Smooth muscle cell of the brain vasculature (primary cell): ENCODE data around the gene SLC10A1.

Source experiments
- DNase-seq: peaks from one replicate; pipeline ENCODE4 v3.0.0-alpha.2; 2012; ENCODE audit warnings: low read depth, low spot score

Gene SLC10A1

DNA sequence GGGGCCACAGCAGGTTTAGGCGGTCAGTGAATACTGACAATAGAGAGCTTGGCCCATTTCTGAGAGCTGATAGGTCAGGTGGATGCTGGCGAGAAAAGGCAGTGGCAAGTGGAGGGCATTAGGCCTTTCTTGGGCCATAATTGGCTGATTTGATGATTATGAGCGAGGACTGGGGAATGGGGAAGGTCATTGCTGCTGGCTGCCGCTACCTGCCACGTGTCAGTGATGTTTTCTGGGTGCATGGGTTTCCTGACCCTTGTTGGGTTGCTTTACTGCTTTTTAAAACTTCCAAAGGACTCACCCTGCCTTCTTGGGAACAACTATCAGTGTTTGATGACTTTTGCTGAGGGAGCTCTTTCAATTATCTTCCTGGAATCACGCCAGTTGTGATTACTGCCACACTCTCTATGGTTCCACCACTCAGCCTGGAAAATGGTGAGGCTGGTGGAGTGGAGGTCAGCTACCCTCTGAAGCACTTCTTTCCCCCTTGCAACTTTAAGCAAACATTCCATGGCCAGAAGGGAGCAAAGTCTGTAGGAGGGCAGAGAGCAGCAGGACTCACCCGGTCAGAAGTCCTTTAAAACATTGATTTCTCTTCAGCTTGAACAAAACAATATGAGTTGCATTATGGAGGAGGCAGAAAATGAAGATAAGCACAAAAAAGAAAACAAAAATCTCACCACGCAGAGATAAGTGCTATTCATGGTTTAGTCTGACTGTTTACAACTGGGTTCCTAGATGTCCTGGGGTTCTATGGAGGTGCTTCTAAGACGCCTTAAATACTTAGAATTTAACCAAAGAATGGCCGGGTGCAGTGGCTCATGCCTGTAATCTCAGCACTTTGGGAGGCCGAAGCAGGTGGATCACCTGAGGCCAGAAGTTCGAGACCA lies 12.1 kb upstream of the SLC10A1 start:
- DNase-seq: no peak

DNA sequence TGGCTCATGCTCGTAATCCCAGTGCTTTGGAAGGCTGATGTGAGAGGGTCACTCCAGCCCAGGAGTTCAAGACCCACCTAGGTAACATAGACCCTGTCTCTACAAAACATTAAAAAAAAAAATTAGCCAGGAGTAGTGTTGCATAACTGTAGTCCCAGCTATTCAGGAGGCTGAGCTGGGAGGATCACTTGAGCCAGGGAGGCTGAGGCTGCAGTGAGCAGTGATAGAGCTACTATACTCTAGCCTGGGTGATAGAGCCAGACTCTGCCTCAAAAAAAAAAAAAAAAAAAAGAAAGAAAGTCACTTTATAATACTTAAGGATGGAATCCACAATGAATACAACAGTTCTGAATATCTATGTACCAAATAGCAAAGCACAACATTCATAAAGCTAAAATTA lies 10.2 kb upstream of the SLC10A1 start:
- DNase-seq: no peak

DNA sequence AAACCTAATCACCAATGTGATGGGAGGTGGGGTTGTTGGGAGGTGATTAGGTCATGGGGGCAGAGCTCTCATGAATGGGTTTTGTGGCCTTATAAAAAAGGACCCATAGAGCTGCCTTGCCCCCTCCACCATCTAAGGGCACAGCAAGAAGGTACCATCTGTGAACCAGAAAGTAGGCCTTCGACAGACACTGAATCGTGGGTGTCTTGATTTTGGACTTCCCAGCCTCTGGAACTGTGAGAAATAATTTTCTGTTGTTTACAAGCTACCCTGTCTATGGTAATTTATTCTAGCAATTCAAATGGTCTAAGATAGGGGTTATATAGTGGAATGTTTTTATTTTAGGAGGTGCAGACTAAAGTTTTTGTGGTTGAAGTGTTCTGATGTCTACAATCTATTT lies 7.9 kb upstream of the SLC10A1 start:
- DNase-seq: no peak

DNA sequence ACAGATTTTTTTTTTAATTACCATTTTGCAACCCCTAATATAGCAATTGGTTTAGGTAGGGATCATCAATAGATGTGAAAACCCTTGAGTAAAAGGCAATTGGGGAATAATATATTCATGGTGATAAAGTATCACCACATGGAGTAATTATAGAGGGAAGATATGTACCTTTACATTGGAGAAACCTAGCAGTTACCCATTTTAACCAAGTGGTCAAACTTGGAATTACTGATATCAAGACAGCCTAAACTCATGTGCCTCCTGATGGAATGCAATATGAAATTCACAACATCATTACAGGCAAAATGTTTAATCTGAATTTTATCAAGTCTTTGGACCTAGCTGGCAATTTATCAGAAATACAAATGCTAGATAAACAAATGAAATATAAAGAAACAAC lies 6.7 kb upstream of the SLC10A1 start:
- DNase-seq: no peak

DNA sequence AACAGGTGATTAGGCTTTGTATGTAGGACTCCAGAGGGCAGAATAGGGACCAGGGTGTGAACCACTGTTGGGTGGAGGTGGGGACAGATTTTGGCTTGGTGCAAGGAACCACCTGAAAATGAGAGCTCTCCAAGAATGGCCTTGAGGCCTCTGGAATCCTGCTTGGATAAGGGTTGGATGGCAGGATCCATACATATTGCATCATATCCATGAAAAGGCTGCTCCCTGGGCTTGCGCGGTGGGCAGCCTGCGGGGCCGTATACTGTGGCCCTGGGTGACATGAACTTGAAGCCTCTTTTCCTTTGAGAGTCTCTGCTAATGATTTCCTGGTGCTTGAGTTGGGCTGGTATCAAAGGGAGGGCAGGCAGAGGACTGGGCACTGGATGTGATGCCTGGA lies 1.3 kb upstream of the SLC10A1 start:
- no peak for DNase-seq

DNA sequence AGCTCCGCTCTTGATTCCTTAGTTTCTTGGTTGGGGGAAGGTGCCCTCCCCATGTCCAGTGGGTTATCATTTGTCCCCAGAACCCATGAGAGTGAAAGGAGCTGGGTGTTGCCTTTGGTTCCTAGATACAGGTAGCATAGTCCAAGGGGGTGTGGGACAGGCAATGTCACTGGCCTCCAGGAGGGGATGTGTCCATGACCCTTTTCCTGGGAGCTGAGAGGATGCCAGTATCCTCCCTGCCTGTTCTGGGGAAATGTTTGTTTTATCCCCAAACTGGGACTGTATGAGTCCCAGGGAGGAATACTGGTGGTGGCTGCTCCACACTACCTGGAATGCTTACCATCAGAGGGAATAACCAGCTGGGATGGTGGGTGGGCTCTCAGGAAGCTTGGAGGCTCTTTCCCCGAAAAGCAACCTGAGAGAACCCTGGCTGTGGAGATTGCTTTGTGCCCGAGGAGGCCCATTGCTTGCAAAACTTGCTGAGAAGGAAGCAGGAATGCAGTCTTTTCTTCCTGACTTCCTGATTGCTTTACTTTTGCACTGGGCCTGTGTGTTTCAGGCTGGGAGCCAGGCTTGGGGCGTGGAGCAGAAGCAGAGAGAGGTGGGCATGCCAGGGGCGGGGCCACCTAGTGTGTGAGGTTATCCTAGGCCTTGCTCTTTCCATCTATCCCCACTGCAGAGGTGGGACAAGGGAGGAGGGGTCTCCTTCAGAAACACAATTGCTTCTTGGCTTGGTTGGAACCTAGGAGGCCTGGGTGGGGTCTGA lies 715 bp upstream of the SLC10A1 start:
- no peak for DNase-seq

DNA sequence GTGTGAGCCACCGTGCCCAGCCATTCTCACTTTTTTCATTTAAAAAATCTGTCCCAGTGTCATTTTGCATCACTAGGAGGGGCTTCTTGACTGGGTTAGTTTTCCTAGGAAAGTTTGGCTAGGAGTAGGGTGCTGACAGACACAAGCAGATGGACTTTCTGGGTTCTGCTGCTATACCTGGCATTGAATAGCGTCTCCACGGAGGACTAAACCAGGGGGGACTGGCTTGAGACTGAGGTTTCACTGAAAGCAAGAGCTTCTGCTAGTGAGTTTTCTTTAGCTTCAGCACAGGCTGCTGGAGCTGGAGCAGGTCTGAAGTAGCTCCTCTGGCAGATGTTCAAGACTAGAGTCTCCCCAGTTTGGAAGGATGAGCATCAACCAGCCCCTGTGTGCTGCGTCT lies 1.4 kb downstream of the SLC10A1 start:
- no peak for DNase-seq

DNA sequence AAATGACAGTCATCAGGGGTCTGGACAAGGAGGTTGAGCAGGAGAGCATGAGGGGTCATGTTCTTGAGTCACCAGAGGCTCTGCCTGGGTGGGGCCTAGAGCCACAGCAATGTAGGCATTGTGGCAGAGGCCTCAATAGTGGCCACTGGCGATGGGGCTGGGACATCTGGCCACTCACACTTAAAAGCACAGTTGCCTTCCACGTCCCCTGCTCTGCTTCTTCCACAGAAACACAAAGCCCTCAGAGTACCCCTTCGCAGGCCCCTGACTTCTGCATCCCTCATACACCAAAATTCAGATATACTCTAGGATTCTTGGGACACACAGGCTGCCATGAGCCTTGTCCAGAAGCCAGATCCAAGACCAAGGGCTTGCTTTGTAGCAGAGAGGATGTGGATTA lies 2.2 kb downstream of the SLC10A1 start:
- no peak for DNase-seq

DNA sequence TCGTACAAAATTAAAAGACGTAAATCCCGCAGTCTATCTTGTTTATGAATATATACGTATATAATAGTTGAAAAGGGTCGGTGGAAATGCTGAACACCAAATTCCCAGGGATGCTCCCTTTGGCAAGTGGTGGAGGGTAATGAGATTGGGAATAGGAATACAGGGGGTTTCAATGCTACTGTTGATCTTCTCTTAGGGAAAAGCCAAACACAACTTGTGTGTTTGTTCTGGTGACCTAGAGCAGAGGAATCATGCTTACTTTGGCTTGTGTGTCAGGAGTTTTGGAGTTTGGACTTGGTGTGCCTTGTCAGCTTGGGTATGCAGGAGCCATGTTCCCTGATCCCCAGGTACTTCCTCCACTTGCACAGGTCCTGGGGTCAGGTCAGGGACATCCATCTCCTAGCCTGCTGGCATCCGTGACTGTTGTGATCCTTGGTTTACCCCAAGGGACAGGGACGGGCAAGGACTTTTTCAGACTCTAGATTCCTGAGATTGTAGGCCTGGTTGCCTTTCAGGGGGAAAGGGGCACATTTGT lies 4.1 kb downstream of the SLC10A1 start:
- DNase-seq: no peak

DNA sequence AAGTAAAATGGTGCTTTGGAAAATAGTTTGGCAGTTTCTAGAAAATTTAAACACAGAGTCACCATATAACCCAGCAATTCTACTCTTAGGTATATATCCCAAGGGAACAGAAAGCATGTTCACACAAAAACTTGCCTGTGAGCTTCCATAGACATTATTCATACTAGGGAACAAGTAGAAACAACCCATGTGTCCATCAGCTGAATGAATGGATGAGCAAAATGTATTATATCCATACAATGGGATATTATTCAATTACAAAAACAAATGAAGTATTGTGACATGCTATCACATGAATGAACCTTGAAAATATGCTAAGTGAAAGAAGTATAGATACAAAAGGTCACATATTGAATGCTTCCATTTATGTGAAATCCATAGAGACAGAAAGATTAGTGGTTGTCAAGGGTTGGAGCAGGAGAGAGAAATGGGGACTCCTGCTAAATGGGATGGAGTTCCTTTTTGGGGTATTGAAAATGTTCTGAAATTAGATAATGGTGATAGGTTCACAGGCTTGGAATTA lies 7.9 kb downstream of the SLC10A1 start:
- DNase-seq: no peak

DNA sequence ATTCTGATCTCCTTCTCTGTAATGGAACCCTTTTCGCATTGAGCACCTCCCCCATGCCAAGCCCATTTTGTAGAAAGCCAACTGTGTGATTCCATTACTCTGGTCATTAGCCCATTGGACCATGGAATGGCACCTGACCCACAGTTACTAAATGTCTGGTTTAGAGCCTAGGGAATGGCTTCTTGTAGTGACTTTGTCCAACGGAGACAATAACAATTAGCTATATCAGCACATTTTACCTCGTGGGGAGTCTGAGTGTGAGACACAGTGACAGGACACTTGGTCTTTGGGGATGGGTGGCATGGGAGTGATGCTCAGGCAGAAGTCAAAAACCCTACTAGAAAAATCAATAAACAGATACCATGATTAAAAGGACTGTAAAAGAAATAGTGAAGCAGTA lies 10.4 kb downstream of the SLC10A1 start:
- DNase-seq: no peak

DNA sequence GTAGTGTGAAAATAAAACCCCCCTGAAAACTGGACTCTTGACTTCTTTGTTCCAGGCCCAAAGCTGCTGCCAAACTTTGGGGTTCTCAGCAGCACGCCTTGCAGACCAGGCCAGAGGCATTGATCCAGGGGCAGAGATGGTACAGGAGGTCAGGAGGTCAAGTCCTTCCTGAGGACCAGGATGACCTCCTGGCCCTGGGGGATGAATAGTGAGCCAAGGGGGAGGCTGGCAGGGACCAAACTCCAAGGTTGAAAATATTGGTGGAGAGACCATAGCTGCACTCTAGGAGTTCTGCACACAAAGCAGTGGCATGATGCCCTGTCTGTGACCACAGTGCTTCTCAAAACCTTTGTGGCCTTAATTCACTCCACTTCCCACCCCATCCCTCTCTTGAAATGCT lies 12.1 kb downstream of the SLC10A1 start:
- DNase-seq: no peak

DNA sequence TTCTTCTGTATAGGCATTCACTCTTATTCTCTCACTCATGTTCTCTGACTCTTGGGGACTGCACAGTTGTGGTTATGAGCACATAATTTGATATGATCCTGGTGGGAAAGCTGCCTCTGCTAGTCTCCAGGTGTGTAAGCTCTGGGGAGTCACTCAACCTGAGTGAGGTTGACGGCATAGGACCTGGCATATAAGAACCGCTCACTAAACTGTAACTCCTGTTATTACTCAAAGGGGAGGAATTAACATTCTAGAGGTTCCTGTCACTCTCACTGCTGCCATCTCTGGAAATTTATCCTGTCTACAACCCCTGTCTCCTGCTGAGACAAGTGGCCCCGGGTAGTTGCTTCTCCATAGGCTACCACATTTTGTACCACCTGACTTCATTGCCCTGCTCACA lies 16.1 kb downstream of the SLC10A1 start:
- DNase-seq: no peak

DNA sequence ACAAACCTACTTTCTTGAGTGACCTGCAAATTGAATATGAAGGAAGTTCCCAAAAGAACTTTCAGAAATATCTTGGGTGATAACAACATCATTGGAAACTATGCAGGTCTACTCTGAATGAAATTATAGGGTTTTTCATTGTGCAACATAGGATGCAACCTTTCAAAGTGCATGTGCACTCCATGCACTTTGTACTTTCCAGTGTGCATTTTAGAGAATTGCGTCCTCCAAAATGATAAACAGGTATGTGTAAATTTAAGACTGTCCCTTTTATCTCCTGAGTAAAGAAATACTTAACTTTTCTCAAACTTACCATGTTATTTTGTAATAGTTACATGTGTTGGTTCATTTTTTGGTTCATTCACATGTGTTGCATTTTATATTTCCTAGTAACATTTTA lies 16.9 kb downstream of the SLC10A1 start:
- DNase-seq: no peak

DNA sequence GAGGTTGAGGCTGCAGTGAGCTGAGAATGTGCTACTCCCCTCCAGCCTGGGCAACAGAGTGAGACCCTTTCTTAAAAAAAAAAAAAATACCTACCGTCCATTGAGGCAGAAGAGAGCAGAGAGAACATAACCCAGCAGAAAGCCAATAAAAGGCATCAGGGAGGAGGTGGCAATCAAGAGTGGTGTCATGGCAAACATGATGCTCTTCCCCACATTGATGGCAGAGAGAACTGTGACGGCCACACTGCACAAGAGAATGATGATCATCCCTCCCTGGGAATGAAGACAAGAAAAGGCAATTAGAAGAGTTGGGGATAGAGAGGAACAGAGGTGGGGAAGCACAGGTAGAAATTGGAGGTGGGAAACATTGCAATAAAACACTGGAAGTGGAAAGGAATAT lies 18.0 kb downstream of the SLC10A1 start:
- DNase-seq: no peak

DNA sequence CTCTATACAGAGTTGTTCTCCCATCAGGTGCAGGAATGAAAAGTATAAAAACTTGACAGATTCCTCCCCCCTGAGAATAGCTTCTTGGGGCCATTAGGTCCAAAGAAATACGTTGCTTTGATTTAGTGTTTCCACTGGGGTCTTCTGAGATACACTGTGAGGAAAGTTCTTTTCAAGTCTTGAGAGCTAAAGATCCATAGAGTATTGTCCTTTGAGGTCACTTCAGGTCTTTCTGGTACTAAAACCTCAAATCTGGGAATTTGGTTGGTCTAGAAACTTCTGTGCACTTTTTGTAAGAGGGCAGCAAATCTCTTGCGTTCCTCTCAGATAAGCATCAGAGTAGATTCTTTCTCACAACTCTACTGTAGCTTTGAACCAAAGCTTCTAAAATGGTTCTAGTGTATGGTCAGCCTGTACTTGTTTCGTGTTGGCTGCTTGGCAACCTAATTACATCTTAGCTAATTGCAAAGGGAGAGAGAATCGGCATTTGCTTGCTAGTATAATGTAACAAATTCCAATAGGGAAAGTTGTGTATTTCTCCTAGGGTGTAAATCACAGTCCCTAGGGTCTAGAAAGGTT lies 20.1 kb downstream of the SLC10A1 start:
- DNase-seq: no peak

DNA sequence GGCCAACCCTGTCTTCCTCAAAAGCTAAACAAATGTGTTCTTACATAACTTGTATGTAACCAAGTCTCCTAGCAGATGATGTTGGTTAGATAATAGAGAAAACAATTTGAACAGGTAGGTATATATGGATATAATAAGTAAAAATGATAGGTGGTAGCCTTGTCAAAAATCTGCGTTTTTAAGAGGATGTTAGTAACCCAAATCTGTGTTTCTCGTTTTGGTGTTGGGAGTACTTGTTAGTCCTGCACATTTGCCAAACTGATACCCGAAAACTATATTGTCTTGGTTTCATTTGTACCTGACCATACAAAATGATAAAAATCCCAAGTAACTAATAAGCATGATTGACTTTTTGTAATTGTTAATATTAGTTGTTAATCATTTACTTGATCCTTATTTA lies 22.0 kb downstream of the SLC10A1 start:
- no peak for DNase-seq

DNA sequence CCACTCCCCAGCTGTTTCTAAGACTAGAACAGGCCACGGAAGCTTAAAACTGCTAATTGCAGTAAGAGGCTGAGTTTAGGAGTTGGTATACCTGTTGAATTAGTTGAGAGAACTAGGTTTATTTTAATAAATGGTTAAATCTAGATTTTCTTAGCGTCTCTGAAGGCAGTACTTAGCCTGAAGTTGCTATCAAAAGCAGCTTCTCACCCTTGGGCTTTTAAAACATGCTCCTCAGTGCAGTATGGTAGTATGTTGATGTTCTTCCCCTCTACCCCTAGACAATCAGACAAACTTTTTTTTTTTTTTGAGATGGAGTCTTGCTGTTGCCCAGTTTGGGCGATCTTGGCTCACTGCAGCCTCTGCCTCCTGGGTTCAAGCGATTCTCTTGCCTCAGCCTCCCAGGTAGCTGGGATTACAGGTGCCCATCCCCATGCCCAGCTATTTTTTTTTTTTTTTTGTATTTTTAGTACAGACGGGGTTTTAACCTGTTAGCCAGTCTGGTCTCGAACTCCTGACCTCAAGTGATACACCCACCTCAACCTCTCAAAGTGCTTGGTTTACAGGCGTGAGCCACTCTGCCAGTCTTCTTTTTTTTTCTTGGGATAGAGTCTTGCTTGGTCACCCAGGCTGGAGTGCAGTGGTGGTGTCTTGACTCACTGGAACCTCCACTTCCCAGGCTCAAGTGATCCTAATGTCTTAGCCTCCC lies 23.3 kb downstream of the SLC10A1 start:
- no peak for DNase-seq

DNA sequence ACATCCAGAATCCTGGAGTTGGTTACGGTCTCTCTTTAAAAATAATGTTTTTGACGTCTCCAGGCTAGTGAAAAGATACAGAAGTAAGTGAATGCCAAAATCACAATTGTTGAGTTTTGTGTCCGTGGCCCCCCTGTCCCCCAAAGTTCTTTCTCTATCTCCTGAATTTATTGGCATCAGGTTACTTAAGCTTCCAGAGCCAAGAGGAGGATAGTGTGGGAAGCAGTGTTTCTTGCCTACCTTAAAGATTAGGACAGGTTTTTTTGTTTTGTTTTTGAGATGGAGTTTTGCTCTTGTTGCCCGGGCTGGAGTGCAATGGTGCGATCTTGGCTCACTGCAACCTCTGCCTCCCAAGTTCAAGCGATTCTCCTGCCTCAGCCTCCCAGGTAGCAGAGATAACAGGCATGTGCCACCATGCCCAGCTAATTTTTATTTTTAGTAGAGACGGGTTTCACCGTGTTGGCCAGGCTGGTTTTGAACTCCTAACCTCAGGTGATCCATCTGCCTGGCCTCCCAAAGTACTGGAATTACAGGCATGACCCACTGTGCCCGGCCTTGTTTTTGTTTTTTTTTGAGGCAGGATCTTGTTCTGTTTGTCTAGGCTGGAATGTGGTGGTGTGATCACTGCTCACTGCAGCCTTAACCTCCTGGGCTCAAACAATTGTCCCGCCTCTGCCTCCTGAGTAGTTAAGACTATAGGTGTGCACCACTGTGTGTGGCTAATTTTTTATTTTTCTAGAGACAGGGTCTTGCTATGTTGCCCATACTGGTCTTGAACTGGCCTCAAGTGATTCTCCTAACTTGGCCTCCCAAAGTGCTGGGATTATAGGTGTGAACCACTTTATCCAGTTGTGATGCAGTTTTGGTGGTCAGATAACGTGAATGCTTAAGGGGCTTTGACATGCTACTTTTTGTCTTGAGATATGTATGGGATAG lies 24.7 kb downstream of the SLC10A1 start:
- no peak for DNase-seq

DNA sequence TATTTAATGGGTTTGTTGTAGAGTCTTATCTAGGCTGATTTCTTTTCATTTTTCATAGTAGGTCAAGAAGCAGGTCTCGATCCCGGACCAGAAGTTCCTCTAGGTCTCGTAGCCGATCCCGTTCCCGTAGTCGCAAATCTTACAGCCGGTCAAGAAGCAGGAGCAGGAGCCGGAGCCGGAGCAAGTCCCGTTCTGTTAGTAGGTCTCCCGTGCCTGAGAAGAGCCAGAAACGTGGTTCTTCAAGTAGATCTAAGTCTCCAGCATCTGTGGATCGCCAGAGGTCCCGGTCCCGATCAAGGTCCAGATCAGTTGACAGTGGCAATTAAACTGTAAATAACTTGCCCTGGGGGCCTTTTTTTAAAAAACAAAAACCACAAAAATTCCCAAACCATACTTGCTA lies 25.9 kb downstream of the SLC10A1 start:
- no peak for DNase-seq

DNA sequence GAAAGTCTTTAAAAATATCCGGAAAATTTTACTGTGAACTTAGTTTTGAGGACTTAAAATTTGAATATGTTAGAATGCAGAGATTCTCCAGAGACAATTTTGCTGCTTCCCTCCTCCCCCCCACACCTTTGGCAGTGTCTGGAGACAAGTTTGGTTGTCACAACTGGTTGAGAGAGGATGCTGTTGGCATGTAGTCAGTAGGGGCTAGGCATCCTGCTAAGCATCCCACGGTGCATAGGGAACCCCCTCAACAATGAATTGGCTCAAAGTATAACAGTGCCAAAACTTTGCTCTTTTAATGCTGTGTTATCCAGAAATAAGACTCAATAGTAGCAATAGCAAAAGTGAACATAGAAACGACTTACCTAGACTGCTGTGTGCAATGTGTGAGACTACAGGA lies 26.5 kb downstream of the SLC10A1 start:
- DNase-seq: no peak
